Gastrocnemius medialis (tissue), 4 donors: ENCODE measurements around the gene VSIR.

ENCODE experiments used
- POLR2A ChIP-seq, 2 donors: fragments of 450-650 bp; IDR thresholded peaks; one replicate each; pipeline ENCODE4 v1.6.1; 2017; ENCODE audit warnings: antibody characterized with exemption in 2 of 2, mild to moderate bottlenecking in 2 of 2, moderate library complexity in 2 of 2
- TF ChIP-seq, protein P1 (sequence below), 5 experiments: fragments of 450-650 bp in 3 of 5; fragments of 200-600 bp in 2 of 5; sonication (generic) in 2 of 5; IDR thresholded peaks in 4 of 5; conservative IDR thresholded peaks in 1 of 5; 1 replicate in 4 of 5; 2 replicates in 1 of 5; pipeline ENCODE4 v1.5.1; 2016 to 2019; ENCODE audit warnings: antibody characterized with exemption in 5 of 5, mild to moderate bottlenecking in 3 of 5, moderate library complexity in 3 of 5

GRCh38 chr10:71723311-71723710 is 50.0 kb downstream of the VSIR start:
- TF ChIP-seq, protein P1, sequence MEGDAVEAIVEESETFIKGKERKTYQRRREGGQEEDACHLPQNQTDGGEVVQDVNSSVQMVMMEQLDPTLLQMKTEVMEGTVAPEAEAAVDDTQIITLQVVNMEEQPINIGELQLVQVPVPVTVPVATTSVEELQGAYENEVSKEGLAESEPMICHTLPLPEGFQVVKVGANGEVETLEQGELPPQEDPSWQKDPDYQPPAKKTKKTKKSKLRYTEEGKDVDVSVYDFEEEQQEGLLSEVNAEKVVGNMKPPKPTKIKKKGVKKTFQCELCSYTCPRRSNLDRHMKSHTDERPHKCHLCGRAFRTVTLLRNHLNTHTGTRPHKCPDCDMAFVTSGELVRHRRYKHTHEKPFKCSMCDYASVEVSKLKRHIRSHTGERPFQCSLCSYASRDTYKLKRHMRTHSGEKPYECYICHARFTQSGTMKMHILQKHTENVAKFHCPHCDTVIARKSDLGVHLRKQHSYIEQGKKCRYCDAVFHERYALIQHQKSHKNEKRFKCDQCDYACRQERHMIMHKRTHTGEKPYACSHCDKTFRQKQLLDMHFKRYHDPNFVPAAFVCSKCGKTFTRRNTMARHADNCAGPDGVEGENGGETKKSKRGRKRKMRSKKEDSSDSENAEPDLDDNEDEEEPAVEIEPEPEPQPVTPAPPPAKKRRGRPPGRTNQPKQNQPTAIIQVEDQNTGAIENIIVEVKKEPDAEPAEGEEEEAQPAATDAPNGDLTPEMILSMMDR (IDR thresholded peaks at IDR 0.05 in 4 of 5, conservative IDR thresholded peaks at IDR 0.05 in 1 of 5): no peak
- TF ChIP-seq POLR2A (IDR thresholded peaks at IDR 0.05): no peak
